ENCODE results near the gene ATP1A1. TPM values are rescaled to one million over a fixed set of nuclear protein-coding genes. Genes with fewer than 3 reads are reported as not detected.

The ATP1A1 gene
- total RNA-seq, 2 donors from 2014 or later, result 718 to 936 TPM

DNA sequence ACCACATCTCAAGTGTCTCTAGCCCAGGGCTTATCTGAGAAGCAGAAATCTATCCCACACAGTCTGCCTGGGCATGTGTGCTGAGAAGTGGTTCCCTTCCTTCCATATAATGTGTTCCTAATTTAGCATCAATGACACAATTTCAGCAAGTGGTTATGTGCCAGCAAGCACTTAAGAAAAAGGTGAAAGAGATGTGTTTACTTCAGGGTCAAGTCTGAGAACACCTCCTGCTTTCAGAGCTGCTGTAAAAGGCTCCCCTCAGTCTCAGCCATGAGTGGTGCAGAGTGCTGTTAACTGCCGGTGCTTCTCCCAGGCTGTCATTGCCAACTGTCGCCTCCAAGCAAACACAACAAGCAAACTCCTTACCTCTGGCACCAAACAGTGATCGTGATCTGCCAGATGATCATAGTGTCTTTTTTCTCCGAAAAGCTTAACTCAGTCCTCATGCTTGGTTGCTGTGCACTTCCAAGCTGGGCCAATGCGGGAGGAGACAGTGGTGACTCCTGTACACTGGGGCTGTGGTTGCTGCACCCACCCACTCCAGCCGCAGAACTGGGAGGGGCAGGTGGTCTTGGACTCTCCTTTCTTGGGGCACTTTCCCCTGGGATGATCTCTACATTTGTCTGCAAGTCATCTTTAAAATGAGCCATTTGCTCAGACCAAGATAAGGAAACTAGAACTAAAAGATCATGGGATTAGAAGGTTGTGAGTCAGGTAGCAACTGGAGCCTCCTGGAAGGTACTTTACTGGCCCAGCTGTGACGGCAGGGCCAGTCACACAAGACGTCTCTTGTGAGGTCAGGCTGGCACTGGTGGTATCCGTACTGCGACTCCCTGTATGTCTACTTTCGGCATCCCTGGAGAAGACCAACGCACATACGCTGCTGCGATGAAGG, 32.4 kb downstream of the ATP1A1 start:
- Histone ChIP-seq H3K36me3 (peaks cover 18% of the 10 kb centered on the region), H3K27ac (no peak overlapping the region), H3K4me1 (no peaks in the 10 kb centered on the region), H3K9me3 (no peaks in the 10 kb centered on the region), H3K27me3 (no peaks in the 10 kb centered on the region), H3K4me3 (no peak overlapping the region), H3K9ac (ENCODE audit: low read depth in 2 of 2, low read length in 2 of 2) (no peak overlapping the region)
- TF ChIP-seq, protein P1, sequence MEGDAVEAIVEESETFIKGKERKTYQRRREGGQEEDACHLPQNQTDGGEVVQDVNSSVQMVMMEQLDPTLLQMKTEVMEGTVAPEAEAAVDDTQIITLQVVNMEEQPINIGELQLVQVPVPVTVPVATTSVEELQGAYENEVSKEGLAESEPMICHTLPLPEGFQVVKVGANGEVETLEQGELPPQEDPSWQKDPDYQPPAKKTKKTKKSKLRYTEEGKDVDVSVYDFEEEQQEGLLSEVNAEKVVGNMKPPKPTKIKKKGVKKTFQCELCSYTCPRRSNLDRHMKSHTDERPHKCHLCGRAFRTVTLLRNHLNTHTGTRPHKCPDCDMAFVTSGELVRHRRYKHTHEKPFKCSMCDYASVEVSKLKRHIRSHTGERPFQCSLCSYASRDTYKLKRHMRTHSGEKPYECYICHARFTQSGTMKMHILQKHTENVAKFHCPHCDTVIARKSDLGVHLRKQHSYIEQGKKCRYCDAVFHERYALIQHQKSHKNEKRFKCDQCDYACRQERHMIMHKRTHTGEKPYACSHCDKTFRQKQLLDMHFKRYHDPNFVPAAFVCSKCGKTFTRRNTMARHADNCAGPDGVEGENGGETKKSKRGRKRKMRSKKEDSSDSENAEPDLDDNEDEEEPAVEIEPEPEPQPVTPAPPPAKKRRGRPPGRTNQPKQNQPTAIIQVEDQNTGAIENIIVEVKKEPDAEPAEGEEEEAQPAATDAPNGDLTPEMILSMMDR (IDR thresholded peaks at IDR 0.05), result no peak
- intact Hi-C loops (cut with DNase I), result no loop called here
- DNase-seq, result no peak

DNA sequence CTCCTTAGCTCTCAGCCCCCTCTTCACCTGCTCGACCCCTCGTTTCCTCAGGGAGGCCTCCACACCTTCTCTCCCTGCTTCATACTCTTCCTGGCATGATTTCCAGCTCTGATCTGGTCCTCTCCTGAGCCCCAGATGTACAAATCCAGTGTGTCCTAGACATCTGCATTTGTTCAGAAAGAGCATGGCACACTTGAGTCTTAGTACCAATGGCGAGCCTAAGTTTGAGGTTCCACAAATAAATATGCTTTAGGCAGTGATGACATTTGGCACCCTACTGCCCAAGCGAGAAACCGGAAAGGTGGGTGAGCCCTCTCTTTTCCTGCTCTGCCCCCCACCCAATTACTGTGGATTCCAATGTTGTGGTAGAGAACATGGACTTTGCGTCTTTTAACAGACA, 34.0 kb downstream of the ATP1A1 start:
- Histone ChIP-seq H3K9me3 (no peaks in the 10 kb centered on the region), H3K27ac (no peak overlapping the region), H3K36me3 (peaks cover 11% of the 10 kb centered on the region), H3K4me3 (no peak overlapping the region), H3K9ac (ENCODE audit: low read depth in 2 of 2, low read length in 2 of 2) (no peak overlapping the region), H3K27me3 (no peaks in the 10 kb centered on the region), H3K4me1 (no peaks in the 10 kb centered on the region)
- DNase-seq, result no peak
- intact Hi-C loops (cut with DNase I), result no loop called here
- TF ChIP-seq, protein P1 (IDR thresholded peaks at IDR 0.05), result no peak

DNA sequence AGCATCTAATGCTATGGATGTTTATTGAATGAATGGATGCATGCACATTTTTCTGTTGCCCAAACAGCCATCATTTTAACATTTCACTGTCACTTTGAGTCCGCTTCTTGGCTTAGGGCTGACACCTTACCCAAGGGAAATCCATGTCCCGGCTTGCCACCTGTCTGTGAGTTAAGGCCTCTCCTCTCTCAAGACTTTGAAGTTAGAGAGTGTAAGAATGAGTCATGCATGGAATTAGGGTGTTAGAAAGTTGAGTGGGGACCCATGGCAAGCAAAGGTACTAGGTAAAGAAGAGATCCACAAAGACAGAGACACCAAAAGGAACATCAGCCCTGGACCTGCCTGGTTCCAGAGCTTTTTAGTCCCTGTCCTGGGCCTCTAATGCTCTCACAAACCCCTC, 35.1 kb downstream of the ATP1A1 start:
- H3K4me1 ChIP-seq, result no peaks in the 10 kb centered on the region
- TF ChIP-seq, protein P1 (IDR thresholded peaks at IDR 0.05), result no peak

DNA sequence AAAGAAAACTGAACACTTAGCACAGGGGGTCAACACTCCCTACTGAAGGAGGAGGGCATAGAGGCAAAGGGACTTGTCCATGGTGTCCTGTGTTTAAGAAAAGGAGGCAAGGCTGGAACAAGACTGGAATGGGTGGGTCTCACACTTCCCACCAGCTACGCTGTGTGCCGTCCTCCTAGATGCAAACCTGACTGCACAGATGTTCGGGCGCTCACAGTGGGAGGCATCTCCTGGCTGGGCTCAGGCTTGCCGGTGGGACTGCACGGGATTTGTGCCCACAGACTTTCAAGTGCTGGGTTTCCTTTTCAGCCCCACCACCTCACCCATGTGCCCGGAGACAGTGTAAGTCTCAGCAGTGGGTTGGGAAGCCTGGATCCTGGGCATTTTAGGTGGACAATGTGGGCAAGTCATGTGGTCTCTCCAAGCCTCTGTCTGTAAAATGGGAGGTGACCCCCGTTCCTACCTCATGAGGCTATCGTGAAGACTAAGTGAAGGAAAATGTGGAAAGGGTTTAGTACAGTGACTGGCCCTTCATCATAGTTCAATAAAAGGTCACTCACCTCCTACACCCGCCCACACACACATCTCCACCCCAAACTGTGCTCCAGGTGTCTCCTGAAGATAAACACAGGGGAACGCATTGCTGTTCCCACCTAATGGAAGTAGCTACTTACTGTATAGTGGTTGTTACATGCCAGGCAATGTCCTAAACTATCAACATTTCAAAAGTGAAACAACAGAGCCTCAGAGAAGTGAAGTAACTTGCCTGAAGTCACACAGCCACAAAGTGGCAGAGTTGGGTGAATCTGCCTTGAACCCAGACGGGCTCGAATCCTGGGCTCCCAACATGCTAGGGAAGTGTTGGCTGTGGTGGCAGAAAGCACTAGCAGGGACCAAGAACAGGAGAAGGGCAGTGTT, 36.0 kb downstream of the ATP1A1 start:
- H3K9me3 ChIP-seq, result no peaks in the 10 kb centered on the region
- H3K4me3 ChIP-seq, result no peak overlapping the region
- H3K27ac ChIP-seq, result no peak overlapping the region
- H3K36me3 ChIP-seq, result peaks cover 4% of the 10 kb centered on the region
- DNase-seq, result no peak
- TF ChIP-seq, protein P1 (IDR thresholded peaks at IDR 0.05), result no peak
- intact Hi-C loops (cut with DNase I), result no loop called here
- H3K4me1 ChIP-seq, result no peaks in the 10 kb centered on the region
- H3K27me3 ChIP-seq, result no peaks in the 10 kb centered on the region
- no peak overlapping the region for H3K9ac ChIP-seq (ENCODE audit: low read depth in 2 of 2, low read length in 2 of 2)

More for the DNA sequence above, 35.1 kb downstream of the ATP1A1 start:
- H3K27me3 ChIP-seq, result no peaks in the 10 kb centered on the region
- H3K9ac ChIP-seq (ENCODE audit: low read depth in 2 of 2, low read length in 2 of 2), result no peak overlapping the region
- H3K4me3 ChIP-seq, result no peak overlapping the region
- H3K36me3 ChIP-seq, result peaks cover 4% of the 10 kb centered on the region
- H3K27ac ChIP-seq, result no peak overlapping the region
- intact Hi-C loops (cut with DNase I), result no loop called here
- no peaks in the 10 kb centered on the region for H3K9me3 ChIP-seq
- DNase-seq, result no peak

DNA sequence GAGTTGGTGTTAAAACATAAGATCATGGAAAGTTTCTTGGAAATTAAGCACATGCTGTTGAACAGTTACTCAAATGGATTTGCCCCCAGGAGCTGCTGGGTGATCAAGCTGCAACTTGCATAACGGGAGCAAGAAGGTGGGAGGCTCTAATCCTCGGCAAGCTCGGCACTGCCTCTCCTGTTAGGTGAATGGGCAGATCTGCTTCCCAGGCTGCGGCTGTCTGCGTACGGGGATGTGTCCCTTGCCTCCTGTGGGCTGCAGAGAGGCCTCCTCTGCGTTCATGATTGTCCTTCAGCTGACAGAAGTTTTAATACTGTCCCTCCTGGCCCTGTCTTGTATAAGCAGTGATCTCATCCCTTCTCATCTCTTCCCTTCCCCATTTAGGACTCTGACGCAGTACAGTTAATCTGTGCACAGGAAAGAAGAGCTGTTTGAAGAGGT, 36.7 kb downstream of the ATP1A1 start:
- no peak overlapping the region for H3K9ac ChIP-seq (ENCODE audit: low read depth in 2 of 2, low read length in 2 of 2)
- no peak for DNase-seq
- H3K36me3 ChIP-seq, result peaks cover 3% of the 10 kb centered on the region
- no peak overlapping the region for H3K4me3 ChIP-seq
- H3K4me1 ChIP-seq, result no peaks in the 10 kb centered on the region
- TF ChIP-seq, protein P1 (IDR thresholded peaks at IDR 0.05), result no peak
- no peaks in the 10 kb centered on the region for H3K27me3 ChIP-seq
- H3K27ac ChIP-seq, result no peak overlapping the region
- H3K9me3 ChIP-seq, result no peaks in the 10 kb centered on the region
- intact Hi-C loops (cut with DNase I), result no loop called here
